ENCODE data around the gene EFNA2. TPM values are rescaled to one million over a fixed set of nuclear protein-coding genes. Genes with fewer than 3 reads are reported as not detected.

EFNA2 gene
- total RNA-seq, 4 donors from 2014 or later, result not detected

GRCh38 chr19:1350867-1351266 is 65.2 kb downstream of the EFNA2 start:
- DNase-seq (ENCODE audit: low spot score) (no peak), ATAC-seq (ENCODE audit: low FRiP score) (no peak)
- no peak for TF ChIP-seq CTCF (IDR thresholded peaks at IDR 0.05)

Other genes starting within 250 kb of the EFNA2 start
- gene ABCA7, start 245.8 kb upstream of the EFNA2 start, total RNA-seq, result 10 to 100 TPM; 10.3 to 29.8 (median 15.9) TPM
- gene ARHGAP45, start 218.7 kb upstream of the EFNA2 start, total RNA-seq, result 10 to 100 TPM; 21.4 to 97.6 (median 36.3) TPM
- 100 to 1,000 TPM; 151 to 216 (median 188) TPM for gene POLR2E, start 190.5 kb upstream of the EFNA2 start, total RNA-seq
- gene GPX4, start 181.9 kb upstream of the EFNA2 start, total RNA-seq, result 1,000 to 10,000 TPM in 1 of 4 donors, 100 to 1,000 TPM in 3; 429 to 1,640 (median 892) TPM
- 100 to 1,000 TPM in 1 of 4 donors, 10 to 100 TPM in 3; 33.1 to 208 (median 61.9) TPM for gene SBNO2, start 111.6 kb upstream of the EFNA2 start, total RNA-seq
- gene STK11, start 80.1 kb upstream of the EFNA2 start, total RNA-seq, result 10 to 100 TPM; 38.0 to 48.4 (median 44.2) TPM
- 10 to 100 TPM in 1 of 4 donors, 1 to 10 TPM in 1, under 1 TPM in 1, not detected in 1; 0.63 to 19.6 (median 2.2) TPM for gene CBARP, start 47.9 kb upstream of the EFNA2 start, total RNA-seq
- gene ATP5F1D, start 44.1 kb upstream of the EFNA2 start, total RNA-seq, result 10 to 100 TPM; 46.4 to 76.0 (median 60.2) TPM
- 10 to 100 TPM; 24.5 to 68.6 (median 44.1) TPM for gene MIDN, start 37.3 kb upstream of the EFNA2 start, total RNA-seq
- 100 to 1,000 TPM; 292 to 484 (median 372) TPM for gene CIRBP, start 16.5 kb upstream of the EFNA2 start, total RNA-seq
- 10 to 100 TPM; 47.2 to 69.1 (median 59.3) TPM for gene FAM174C, start 10.3 kb upstream of the EFNA2 start, total RNA-seq
- gene NDUFS7, start 98.0 kb downstream of the EFNA2 start, total RNA-seq, result 100 to 1,000 TPM in 3 of 4 donors, 10 to 100 TPM in 1; 80.3 to 121 (median 114) TPM
- gene GAMT, start 115.7 kb downstream of the EFNA2 start, total RNA-seq, result 10 to 100 TPM; 10.8 to 16.2 (median 13.7) TPM
- gene DAZAP1, start 121.7 kb downstream of the EFNA2 start, total RNA-seq, result 10 to 100 TPM; 47.3 to 55.7 (median 51.1) TPM
- gene RPS15, start 152.5 kb downstream of the EFNA2 start, total RNA-seq, result 1,000 to 10,000 TPM; 2,522 to 3,708 (median 2,994) TPM
- under 1 TPM in 2 of 4 donors, not detected in 2; 0.12 to 0.19 TPM for gene APC2, start 164.2 kb downstream of the EFNA2 start, total RNA-seq
- 10 to 100 TPM; 17.6 to 26.2 (median 20.6) TPM for gene C19orf25, start 193.3 kb downstream of the EFNA2 start, total RNA-seq
- 1 to 10 TPM; 1.4 to 2.4 (median 2.2) TPM for gene PCSK4, start 204.5 kb downstream of the EFNA2 start, total RNA-seq
- 1 to 10 TPM; 1.6 to 4.5 (median 2.8) TPM for gene REEP6, start 205.3 kb downstream of the EFNA2 start, total RNA-seq
- 1 to 10 TPM in 2 of 4 donors, under 1 TPM in 2; 0.60 to 4.3 (median 0.89) TPM for gene ADAMTSL5, start 227.1 kb downstream of the EFNA2 start, total RNA-seq
- gene PLK5, start 238.2 kb downstream of the EFNA2 start, total RNA-seq, result not detected